Astrocyte of the hippocampus (primary cell): Measurements from ENCODE around the gene CHST13.
A peak's percentile ranks its signal among the peaks of the same experiment; 100 is the strongest.

Source experiments
- DNase-seq: peaks from one replicate; pipeline ENCODE4 v3.0.0; 2011; ENCODE audit warnings: low read depth, low spot score

Gene CHST13

DNA sequence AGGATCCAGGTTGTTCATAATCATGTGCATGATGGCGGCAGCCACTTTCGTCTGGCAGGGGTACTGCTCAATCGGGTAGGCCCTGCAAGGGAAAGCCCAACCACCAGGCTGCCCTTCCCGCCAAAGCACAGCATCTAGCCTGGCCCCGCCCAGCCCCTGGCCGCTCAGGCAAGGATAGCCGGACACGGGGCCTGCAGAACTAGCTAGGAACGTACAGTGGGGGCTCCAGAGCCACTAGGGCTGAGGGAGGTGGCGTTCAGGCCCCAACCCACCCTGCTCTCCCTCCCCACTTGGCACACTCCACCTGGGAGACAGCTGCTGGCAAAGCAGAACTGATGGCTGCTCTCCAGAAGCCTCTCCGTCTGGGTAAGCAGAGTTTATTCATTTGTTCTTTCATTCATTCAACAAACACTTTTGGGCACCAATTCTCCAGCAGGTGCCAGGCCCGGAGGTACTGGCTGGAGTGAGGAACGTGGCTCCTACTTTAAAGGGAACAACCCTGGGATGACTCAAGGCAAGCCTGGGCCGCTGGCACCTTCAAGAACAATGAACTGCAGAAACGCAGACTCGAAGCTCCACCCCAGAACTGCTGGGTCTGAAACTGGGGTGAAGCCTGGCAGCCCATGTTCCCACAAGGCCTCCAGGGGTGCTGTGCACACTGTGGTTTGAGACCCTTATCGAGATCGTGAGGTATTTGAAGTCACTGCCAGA is 14.2 kb upstream of the CHST13 start:
- peak; percentile 17 for DNase-seq

GRCh38 chr3:126510308-126510910 is 13.5 kb upstream of the CHST13 start:
- DNase-seq = no peak

GRCh38 chr3:126511291-126511690 is 12.7 kb upstream of the CHST13 start:
- DNase-seq = no peak

DNA sequence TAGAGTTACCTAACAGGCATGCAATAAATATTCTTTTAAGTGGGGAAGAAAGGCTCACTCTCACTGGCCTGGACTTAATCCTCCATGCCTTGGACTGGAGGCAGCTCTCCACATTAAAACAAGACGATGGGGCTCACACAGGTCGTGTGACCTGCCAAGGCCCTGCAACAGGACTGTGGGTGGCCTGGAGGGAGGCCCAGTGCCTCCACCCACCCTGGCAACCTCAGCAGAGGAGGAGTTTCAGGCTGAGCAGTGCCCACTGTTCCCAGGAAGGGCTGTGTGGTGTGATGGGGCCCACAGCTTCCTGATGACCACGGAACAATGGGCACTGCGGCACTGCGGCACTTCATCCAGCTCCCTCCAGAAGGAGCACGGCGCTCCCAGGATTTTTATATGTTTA is 11.9 kb upstream of the CHST13 start:
- DNase-seq = no peak

GRCh38 chr3:126512916-126513650 is 10.9 kb upstream of the CHST13 start:
- no peak for DNase-seq

GRCh38 chr3:126514161-126514560 is 9.8 kb upstream of the CHST13 start:
- DNase-seq = no peak

DNA sequence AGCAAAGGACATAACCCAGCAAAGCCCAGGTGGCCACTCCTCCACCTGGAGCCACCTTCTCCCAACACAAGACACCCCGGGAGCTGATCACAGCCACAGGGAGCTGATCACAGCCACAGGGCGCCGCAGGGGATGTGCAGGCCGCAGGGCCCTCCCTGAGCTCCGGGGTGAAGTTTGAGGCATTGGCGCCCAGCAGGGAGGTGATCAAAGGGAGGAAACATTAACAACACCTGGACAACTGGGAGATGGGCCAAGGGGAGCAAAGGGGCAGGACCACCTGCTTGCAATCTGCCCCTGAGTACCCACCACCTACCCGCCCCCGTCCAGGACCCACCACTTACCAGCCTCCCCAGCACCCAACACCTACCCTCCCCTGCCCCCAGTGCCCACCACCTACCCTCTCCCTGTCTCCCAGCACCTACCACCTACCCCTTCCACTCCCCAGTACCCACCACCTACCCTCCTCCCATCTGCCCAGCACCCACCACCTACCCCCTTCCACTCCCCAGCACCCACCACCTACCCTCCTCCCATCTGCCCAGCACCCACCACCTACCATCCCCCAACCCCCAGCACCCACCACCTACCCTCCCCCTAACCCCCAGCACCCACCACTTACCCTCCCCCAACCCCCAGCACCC is 8.8 kb upstream of the CHST13 start:
- no peak for DNase-seq

GRCh38 chr3:126516152-126516935 is 7.6 kb upstream of the CHST13 start:
- DNase-seq = no peak

GRCh38 chr3:126516936-126517290 is 7.0 kb upstream of the CHST13 start:
- DNase-seq = no peak

DNA sequence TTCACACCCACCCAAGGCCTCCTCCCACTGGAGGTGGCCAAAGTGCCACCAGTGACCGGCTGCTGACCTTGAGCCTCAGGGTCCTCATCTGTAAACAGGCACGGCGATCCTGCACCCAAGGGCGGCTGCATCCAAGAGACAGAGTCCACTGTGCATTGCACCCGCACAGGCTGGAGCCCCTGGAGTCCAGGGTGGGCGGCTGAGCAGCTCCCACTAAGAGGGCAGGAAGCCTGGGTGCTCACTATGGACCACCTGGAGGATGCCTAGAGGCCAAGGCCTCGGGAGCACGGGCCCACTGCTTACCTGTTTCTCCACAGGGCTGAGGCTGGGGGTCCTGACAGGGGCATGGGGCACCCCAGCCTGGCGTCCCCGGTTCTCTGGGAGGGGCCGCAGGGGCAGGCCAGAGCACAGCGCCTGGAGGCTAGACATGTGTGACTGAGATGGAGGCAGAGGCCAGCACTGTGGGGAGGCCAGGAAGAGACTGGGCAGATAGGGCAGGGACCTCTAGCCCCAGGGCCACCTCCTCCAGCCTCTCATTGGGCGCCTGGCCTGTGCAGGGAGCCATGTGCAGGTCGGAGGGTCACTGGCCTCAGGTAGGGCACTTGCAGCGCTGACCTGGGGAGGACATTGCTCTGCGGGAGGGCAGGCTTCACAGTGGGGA is 6.5 kb upstream of the CHST13 start, which contains the start of gene UROC1:
TSS of gene UROC1 (minus strand) at position 483 of the 661 bp plus-strand sequence. CDS start at position 429, 54 bp downstream.
- no peak for DNase-seq

GRCh38 chr3:126517986-126518778 is 5.8 kb upstream of the CHST13 start:
- DNase-seq = no peak

GRCh38 chr3:126518779-126519177 is 5.2 kb upstream of the CHST13 start:
- no peak for DNase-seq

- no peak for DNase-seq
Measured at GRCh38 chr3:126519506-126520455, 4.2 kb upstream of the CHST13 start.

DNA sequence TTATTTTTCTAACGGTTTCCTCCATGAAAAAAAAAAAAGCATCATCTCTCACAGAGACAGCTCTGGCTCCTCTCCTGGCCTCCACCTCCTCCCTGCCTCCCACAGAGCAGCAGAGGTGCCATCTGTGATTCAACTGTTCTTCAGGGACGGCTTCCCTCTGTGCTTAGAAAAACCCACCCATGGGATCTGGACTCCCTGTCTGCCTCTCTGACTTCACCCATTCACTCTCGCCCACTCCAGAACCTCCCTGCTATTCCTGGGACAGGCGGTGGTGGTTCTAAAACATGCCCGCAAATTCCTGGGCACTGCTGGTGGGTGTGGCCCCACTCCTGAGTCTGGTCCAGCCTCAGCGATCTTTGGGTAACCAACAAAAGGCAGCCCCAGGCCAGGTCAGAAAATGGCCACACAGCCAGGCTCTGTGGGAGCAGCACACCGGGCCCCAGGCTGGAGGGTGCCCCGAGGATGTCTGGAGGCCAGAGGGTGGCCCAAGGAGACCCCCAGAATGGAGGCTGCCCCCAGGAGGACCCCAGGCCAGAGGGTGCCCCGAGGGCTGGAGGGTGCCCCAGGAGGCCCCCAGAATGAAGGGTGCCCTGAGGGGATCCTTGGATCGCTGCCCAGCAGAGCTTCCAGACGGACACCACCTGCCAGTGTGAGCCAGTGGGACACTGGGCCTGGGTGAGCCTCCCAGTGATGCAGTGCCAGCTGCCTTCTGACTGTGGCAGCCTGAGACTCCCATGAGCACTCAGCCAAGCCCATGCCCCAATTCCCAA is 2.6 kb upstream of the CHST13 start:
- no peak for DNase-seq

- DNase-seq = peak; percentile 73
Measured at GRCh38 chr3:126522363-126522788, 1.6 kb upstream of the CHST13 start.

GRCh38 chr3:126524429-126524988 is 554 bp downstream of the CHST13 start:
- no peak for DNase-seq

- DNase-seq = no peak
Measured at GRCh38 chr3:126525091-126525852, 1.3 kb downstream of the CHST13 start.
